Central memory CD4-positive, alpha-beta T cell (primary cell): ENCODE data around the gene CDK5RAP3.
A peak's percentile ranks its signal among the peaks of the same experiment; 100 is the strongest.
"Not testable (repeated sequence)": the region's sequence is repeated elsewhere in the genome, so short reads cannot be mapped to it uniquely, and the experiment has no call there.

Experiments
- DNase-seq: peaks from one replicate; pipeline ENCODE4 v3.0.0; 2022

The CDK5RAP3 gene

DNA sequence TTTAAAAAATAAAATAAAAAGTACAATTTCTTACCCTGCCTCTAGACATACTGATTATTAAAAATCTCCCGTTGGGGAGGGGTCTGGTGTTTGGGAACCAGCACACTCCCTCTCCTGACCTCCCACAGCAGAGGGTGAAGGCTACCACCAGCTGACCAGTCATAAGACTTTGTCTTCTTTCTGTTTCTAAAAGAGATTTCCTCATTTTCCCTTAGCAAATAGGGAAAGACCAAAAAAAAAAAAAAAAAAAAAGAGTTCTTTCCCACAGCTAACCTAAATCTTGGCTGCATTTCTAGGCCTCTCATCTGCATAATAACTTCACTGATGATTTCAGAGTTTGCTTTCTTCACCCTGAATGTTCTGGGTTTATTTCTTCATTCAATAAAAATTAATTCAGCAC is 30.3 kb downstream of the CDK5RAP3 start:
- no peak for DNase-seq

DNA sequence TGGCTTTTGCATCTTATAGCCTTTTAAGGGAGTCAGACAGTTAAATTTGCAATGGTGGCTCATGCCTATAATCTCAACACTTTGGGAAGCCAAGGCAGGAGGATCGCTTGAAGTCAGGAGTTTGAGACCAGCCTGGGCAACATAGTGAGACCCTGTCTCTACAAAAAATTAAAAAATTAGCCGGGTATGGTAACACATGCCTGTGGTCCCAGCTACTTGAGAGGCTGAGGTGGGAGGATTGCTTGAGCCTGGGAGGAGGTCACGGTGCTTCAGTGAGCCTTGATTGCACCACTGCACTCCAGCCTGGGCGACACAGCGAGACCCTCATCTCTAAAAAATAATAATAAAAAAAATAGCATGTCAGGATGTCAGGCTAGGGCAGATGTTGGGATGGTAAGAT is 30.7 kb downstream of the CDK5RAP3 start:
- not testable (repeated sequence) for DNase-seq

DNA sequence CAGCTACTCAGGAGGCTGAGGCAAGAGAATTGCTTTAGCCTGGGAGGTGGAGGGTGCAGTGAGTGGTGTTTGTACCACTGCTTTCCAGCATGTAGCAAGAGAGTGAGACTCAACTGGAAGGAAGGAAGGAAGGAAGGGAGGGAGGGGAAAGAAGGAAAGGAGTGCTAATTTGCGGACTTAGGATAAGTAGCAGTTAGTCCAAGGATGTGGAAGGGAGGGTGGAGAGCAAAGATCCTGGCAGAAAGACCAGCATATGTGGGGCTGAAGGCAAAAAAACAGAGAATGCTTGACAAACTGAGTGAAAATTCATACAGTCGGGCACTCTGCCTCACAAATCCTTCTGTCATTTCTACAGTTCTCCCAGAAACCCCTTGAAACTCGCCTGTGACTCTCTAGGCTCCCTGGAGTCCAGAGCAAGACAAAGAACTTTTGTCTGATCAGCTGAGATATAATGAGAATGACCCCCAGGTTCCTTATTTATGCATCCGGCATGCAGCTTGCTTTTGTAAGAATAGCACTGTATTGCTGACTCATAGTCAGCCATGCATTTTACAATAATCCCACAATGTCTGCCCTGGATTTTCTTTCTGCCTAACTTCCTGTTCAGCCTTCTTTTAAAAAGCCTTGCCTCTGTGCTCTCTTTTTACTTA is 31.5 kb downstream of the CDK5RAP3 start:
- no peak for DNase-seq

DNA sequence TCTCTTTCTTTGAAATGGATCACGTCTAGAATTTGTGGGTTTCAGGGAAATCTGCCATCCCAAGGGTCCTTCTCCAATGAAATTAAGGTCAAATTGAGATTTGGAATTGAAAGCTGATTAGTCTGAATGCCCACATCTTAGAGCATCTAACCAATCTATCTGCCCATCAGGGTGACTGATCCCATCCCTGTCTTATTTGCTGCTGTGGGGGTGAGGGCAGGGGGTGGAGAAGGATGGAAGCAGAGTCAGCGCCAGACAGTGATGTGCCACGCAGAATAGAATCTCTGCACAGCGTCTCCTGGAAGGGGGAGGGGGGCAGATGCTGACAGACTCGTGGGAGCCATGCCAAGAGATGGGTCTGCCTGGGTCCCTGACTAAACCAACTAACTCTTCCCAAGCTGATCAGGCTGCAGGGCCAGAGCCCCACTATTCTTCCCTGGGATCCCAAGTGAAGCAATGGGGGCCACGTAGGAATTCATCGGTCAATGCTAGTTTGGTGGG is 32.1 kb downstream of the CDK5RAP3 start:
- DNase-seq: no peak

DNA sequence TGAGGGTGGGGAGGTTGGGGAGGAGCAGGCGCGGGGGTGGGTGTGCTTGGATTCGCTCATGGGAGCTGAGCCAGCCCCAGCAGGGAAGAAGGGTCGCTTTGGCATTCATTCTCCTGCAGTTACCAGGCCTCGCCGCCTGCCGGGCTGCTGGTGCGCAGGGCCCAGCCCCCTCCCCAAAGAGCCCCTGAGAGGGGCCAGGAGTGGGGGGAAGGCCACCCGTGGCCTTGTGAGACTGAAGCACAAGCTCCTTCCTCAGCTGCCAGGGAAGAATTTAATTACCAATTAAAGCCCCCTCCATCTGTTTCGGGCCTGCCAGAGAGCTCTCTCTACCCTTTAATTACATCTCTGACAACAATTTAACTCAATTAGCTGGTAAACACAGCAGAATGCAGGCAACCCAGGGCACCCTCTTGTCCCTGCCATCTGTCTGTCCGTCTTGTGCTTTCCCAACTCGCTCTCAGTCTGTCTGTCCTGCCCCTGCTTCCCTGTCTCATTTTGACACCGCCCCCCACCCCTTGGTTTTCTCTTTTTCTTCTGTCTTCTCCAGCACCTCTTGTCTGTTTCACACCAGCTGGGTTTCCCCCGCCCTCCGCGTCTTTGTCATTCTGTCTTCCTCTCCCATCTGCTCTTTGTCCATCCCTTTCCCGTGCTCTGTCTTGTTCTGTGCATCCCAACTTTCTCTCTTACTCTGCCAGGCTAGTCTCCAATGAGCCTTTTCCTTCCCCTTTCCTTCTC is 32.7 kb downstream of the CDK5RAP3 start:
- no peak for DNase-seq

DNA sequence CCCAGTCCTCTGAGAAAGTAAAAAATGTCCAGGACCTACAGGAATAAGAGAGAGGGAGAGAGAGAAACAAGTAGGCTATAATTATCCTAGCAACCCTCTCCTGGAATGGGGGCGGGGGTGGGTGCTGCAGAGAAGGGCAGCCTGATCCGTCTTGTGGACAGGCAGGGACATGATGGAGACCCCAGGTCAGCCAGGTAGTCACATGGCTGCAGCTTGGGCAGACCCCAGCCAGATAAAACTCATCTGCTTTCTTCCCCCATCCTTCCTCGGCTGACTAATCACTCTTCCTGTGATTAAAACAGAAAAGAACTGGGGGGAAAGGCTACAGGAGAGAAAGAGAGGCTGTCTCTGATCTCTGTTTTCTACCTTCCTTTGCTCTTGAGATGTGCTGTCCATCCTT is 34.1 kb downstream of the CDK5RAP3 start:
- DNase-seq: no peak

DNA sequence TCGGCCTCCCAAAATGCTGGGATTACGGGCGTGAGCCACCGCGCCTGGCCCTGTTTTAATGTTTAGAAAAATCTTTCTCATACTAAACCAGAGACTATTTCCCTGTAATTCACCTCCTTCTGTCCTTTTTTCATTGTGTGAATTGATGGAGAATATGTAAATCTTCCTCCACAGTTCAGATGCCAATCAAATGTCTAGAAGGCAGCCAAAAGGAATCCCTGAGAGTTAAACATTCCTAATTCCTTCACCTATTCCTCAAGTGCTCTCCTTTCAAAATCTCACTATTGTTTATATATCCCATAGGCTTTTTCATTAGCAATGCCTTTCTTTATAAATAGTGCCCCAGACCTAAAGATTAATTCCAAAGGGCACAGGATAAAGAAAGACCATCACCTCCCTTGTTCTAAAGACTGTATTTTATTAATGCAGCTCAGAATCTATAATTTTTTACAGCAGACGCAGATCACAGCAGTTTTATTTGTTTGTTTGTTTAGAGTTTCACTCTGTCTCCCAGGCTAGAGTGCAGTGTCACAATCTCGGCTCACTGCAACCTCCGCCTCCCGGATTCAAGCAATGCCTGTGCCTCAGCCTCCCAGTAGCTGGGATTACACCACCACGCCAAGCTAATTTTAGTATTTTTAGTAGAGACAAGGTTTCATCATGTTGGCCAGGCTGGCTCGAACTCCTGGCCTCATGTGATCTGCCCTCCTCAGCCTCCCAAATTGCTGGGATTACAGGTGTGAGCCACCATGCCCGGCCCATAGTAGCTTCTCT is 36.2 kb downstream of the CDK5RAP3 start:
- no peak for DNase-seq

DNA sequence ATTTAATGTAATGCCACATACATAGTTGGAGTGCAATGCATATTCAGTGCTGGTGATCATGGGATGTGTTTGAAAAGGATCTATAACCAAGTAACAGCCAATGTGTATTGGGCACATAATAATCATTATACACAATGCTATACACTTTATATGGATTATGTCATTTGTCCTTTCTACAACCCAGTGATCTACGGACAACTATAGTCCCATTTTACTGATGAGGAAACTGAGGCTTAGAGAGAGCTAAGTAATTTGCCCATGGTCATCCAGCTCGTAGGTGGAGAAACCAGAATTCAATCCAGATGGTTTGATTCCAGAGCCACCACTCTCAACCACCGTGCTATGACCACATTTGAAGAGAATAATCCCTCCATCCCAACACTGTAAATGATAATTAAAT is 39.3 kb downstream of the CDK5RAP3 start:
- DNase-seq: no peak

DNA sequence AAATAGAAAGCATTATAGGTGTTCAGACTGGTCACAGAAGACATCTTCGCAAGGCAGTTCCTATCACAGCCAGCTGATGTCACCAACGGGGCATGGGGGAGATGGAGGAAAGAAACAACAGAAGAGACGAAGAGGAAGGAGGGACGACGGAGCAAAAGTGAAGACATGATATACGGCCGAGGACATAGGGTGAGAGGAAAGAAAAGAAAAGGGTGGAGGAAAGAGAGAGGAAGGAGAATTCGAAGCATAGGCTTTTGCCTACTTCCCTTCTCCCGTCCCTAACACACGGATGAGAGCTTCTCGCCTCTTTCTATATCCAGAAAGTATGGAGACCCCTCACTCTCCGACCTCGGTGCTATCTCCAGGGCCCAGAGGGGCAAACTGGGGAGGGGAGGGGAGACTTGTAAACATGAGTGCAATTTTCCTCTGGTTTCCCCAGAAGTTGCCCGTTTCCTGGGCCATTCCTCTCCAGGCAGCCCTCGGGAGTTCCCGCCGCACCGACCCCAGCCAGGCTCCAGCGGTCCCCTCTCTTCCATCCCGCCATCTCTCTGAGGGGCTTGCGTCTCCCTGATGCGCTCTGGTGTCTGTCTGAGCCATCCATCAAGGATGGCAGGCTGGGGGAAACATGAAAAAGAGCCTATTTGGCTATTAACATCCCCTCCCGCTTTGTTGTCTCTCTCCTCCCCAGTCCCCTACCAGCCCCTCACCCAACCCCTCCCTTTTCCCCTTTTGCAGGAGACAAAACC is 40.7 kb downstream of the CDK5RAP3 start:
- DNase-seq: peak; percentile 32

DNA sequence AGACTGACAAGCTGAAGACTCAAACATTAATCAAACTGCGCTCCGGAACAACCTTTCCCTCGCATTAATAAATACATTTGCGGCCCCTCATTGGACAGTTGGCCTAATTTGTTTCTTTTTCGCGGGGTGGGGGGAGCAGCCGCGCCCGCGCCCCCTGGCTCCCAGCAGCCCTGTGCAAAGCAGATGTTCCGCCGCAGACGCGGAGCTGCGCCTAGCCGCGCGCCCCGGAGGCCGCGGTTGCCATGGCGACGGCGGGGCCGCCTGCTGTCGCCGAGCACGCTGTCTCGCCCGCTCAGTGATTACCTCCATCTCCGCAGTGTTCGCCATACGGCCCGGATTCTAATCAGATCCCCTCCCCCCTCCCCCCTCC is 41.2 kb downstream of the CDK5RAP3 start:
- DNase-seq: peak; percentile 63

DNA sequence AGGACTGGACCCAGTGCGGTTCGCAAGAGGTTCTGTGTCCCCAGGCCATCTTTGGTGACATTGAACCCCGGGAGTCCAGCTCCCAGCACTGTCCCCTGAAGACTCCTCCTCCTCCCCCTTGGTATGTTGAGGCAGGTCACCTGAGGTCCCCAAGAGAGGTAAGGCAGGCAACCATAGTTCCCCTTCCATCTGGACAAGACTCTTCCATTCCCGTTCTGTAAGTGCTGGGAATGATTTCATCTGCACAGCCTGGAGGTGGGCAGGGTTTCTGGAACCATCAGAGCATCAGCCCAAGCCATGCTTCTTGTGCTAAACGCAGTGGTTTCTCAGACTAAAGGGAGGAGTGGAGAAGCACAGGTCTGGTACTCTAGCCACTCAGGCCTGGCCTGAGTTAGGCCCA is 41.7 kb downstream of the CDK5RAP3 start:
- DNase-seq: no peak

DNA sequence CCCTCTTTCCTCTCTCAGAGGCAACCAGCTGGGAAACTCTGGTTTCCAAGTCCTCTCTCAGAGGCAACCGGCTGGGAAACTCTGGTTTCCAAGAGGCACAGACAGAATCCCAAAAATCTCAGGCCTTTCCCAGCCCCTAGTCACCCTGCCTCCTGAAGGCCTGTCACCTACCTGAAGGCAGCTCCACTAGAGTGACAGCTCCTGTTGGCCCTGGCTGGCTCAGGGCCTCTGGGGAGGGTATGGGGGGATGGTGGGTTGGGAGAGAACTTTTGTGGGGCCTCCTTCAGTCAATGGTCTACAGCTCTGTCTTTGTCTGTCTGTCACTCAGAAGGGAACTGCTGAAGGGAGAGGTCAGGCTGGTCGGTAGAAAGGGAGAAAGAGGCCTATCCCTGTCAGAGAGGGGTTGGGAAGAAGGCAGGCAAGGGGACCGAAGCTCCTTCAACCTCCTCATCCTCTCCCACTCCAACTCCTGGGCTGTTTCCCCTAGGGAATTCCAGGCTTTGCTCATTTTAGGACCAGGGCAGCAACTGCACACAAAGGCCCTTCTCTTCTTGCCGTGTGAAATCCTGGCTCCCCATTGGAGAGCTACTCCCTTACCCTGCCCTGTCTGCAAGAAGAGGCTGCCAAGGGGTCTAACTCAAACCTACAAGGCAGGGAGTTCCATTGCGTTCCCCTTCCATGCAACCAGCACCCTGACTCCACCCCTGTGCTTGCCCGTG is 43.1 kb downstream of the CDK5RAP3 start:
- no peak for DNase-seq

DNA sequence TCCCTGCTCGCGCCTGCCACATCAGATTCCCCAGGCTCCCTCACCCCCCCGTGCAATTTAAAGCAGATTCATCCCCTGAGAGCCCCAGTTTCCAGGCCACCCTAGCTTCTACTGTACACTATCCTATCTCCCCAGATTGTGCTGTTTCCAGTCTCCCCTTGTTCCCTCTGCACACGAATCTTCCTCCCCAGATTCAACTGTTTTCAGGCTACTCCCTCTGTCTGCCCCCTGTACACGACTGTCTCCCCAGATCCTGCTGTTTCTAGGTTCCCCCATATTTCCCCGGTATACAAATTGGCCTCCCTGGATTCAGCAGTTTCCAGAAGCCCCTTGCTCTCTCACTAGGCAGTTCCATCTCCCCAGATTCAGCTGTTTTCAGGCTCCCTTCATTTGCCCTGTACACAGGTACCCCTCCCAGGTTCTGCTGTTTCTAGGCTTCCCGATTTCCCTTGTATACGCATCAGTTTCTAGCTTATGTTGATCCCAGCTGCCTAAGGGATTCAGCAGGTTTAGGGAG is 43.7 kb downstream of the CDK5RAP3 start:
- DNase-seq: no peak

DNA sequence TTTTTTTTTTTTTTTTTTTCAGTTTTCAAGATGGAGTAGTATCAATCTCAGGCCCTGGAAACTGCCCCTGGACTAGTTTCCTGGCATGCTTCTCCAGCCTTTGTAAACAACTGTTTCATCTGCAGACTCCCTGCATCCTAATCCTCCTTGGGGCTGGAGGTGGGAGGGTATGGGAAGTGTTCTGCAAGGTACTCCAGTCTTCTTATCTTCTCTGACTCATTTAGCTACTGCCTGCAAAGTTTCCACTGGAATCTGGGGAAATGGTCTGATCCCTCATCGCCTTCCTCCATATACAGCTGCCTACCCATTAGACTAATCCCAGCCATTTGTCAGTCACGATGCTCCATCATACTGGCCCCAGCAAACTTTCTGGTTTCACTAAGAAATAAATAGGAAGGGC is 45.2 kb downstream of the CDK5RAP3 start:
- DNase-seq: no peak

DNA sequence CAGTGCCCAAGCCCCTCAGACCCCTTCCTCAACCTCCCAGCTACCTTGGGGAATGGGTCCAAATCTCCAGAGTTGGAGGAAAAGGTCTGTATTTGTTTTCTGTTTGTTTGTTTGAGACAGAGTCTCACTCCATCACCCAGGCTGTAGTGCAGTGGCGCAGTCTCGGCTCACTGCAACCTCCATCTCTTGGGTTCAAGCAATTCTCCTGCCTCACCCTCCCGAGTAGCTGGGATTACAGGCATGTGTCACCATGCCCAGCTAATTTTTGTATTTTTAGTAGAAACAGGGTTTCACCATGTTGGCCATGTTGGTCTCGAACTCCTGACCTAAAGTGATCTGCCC is 46.9 kb downstream of the CDK5RAP3 start:
- DNase-seq: not testable (repeated sequence)

DNA sequence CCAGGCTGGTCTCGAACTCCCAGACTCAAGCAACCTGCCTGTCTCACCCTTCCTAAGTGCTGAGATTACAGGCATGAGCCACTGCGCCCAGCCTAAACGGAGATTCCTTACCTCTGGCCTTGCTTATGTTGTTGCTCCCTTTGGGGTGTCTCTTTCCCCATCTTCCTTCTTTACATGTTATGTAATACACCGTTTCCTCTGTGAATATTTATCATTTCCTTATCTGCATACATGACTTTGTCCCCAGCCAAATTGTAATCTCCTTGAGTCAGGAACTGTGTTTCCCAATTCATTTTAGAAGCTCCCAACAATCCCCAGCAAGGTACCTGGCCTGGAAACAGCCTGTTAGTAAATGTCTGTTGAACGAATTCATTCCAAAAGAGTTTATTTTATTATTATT is 51.0 kb downstream of the CDK5RAP3 start:
- no peak for DNase-seq

DNA sequence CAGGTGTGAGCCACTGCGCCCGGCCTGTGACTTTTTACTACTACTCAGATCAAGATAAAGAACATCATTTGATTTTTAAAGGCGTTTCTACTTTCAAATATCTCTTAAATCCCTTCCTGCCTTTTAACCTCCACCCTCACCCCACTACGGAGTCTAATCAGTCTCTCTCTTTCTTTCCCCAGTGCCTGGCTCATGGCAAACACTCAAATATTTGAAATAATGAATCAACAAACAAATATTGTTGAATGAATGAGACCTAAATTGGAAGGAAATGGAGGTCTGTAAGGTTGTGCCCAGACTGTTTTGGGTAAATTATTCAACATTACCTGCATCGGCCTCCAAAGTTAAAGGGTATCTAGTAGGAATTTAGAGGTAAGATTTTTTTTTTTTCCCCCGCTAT is 52.0 kb downstream of the CDK5RAP3 start:
- DNase-seq: no peak

DNA sequence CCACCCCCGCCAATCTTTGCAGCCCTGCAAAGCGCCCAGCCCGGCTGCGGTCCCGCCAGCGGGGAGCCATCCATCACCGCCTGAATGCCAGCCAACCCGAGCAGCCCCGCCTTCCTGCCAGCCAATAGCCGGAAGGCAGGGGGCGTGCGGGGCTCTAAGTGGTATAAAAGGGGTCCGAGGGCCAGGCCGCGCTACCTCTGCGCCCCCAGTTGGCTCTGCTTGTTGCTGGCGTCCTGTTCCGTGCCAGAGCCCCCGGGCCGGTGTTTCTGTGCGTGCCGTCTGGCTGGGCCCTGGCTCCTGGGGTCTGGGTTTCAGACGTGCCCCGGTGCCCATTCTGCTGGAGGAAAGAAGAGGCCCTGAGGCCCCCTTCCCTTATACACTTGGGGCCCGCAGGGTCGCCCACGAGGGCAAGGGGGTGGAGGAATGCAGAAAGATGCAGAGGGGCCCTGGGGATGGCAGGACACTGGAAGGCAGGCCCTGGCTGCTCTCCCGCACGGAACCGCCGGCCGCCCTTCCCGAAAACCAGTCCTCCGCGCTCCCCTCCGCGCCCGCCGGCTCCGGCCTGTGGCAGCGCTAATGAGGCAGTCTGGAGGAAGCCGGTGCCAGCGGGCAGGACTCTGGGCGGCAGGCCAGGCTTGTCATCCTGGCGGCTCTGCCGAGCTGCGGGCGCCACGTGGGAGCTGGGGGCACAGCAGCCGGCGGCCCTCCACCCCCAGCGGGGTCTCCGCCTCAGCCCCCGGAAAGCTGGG is 52.7 kb downstream of the CDK5RAP3 start:
- DNase-seq: peak; percentile 24

DNA sequence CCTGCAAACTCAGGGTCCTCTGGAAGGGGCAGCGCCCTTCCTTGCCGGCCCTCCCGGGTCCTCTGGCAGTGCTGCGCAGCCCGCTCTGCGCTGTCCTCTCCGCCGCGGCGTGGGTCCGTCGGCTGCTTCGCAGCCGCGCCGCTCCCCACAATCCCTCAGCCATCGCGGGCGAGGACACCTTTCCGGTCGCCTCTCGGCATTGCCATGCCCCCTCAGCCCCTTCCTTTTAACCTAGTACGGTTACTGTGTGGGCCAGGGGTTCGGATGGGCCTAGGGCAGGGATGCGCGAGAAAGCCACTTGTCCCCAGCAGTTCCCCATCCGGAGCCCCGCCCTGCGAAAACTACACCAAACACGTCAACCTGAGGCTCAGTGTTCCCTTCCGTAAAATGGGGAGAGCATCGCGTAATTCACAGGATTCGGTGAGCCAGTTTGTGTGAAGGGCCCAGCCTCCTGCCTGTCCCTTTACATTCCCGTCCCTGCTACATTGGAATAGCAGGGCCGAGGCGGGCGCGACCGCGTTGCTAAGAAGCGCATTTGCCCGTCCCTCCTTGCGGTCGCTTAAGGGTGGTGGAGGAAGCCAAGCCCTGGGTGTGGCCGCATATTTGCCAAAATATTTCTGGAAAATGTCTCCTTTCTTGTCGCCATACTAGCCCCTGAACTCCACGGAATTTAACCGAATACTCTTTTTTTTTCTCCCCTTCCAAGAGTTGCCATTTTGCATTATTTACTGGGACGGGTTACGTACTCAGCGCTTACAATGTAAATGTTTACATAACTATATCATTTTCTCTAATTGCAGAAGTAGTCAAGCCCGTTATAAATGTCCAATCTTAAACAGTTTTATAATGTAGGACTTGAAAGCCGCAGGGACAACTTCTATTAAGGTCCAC is 53.5 kb downstream of the CDK5RAP3 start:
- peak; percentile 48 for DNase-seq
